Neuronal stem cell (in vitro differentiated cells): ENCODE results near the gene RGS14.

Experiments used
- DNase-seq: peaks from one replicate; pipeline ENCODE4 v3.0.0-alpha.2; 2013; ENCODE audit warnings: low spot score
- H2AFZ ChIP-seq: one replicate; pipeline ENCODE4 v1.6.1; 2013; ENCODE audit warnings: mild to moderate bottlenecking, low read length, inconsistent platforms
- H2AK5ac ChIP-seq: 2 replicates; pipeline ENCODE4 v1.6.1; 2013; ENCODE audit warnings: low read depth, mild to moderate bottlenecking, inconsistent platforms, low read length, moderate library complexity, mixed read lengths
- H2BK120ac ChIP-seq: 2 replicates; pipeline ENCODE4 v1.6.1; 2013; ENCODE audit warnings: low read depth, mild to moderate bottlenecking, inconsistent platforms, low read length, moderate library complexity, mixed read lengths
- H2BK12ac ChIP-seq: one replicate; pipeline ENCODE4 v1.6.1; 2013; ENCODE audit warnings: low read length, inconsistent platforms
- H2BK15ac ChIP-seq: 2 replicates; pipeline ENCODE4 v1.6.1; 2013; ENCODE audit warnings: mild to moderate bottlenecking, low read length, inconsistent platforms, mixed read lengths
- H2BK5ac ChIP-seq: one replicate; pipeline ENCODE4 v1.6.1; 2013; ENCODE audit warnings: inconsistent platforms, mild to moderate bottlenecking, low read length, moderate library complexity
- H3K14ac ChIP-seq: one replicate; pipeline ENCODE4 v1.6.1; 2013; ENCODE audit warnings: low read length, inconsistent platforms
- H3K18ac ChIP-seq: 2 replicates; pipeline ENCODE4 v1.6.1; 2013; ENCODE audit warnings: low read length, inconsistent platforms
- H3K23ac ChIP-seq: 2 replicates; pipeline ENCODE4 v1.6.1; 2013; ENCODE audit warnings: low read depth, mild to moderate bottlenecking, mixed read lengths, low read length, inconsistent platforms; ENCODE audit not compliant: poor library complexity
- H3K27ac ChIP-seq: replicated peaks from 3 replicates; pipeline ENCODE4 v1.5.1; 2013; ENCODE audit warnings: low read length, inconsistent platforms
- H3K27me3 ChIP-seq, 3 experiments: 2 replicates each; pipeline ENCODE4 v1.6.1; 2013; ENCODE audit warnings: low read length in 3 of 3, mild to moderate bottlenecking in 2 of 3, inconsistent platforms in 1 of 3, low read depth in 1 of 3, mixed read lengths in 1 of 3, moderate library complexity in 1 of 3; ENCODE audit not compliant: control insufficient read depth in 3 of 3, insufficient read depth in 3 of 3
- H3K36me3 ChIP-seq, 2 donors: replicated peaks in 1 of 2; 2 replicates each; pipeline ENCODE4 v1.6.1; 2013; ENCODE audit warnings: low read length in 2 of 2; ENCODE audit not compliant: control insufficient read depth in 2 of 2, insufficient read depth in 2 of 2
- H3K4ac ChIP-seq: 2 replicates; pipeline ENCODE4 v1.6.1; 2013; ENCODE audit warnings: inconsistent platforms, mild to moderate bottlenecking, low read length, moderate library complexity
- H3K4me1 ChIP-seq, 2 donors: 1 replicate in 1 of 2; 2 replicates in 1 of 2; pipeline ENCODE4 v1.6.1; 2013; ENCODE audit warnings: low read length in 2 of 2, low read depth in 1 of 2; ENCODE audit not compliant: control insufficient read depth in 2 of 2, insufficient read depth in 1 of 2
- H3K4me2 ChIP-seq: one replicate; pipeline ENCODE4 v1.6.1; 2013; ENCODE audit warnings: mild to moderate bottlenecking, low read length, inconsistent platforms; ENCODE audit not compliant: insufficient read depth, poor library complexity, severe bottlenecking
- H3K4me3 ChIP-seq, 2 donors: 2 replicates each; pipeline ENCODE4 v1.5.1; 2013; ENCODE audit warnings: low read length in 2 of 2, mild to moderate bottlenecking in 2 of 2, inconsistent platforms in 1 of 2, moderate library complexity in 1 of 2
- H3K79me1 ChIP-seq: one replicate; pipeline ENCODE4 v1.6.1; 2013; ENCODE audit warnings: low read depth, mild to moderate bottlenecking, inconsistent platforms, low read length, moderate library complexity
- H3K9ac ChIP-seq: one replicate; pipeline ENCODE4 v1.6.1; 2013; ENCODE audit warnings: mild to moderate bottlenecking, low read depth, low read length, inconsistent platforms; ENCODE audit not compliant: poor library complexity
- H3K9me3 ChIP-seq, 2 donors: replicated peaks in 1 of 2; 2 replicates each; pipeline versions ENCODE3 to v1.6.1; 2013; ENCODE audit warnings: low read length in 2 of 2, mild to moderate bottlenecking in 2 of 2, inconsistent platforms in 1 of 2, low read depth in 1 of 2, mixed read lengths in 1 of 2, moderate library complexity in 1 of 2; ENCODE audit not compliant: control insufficient read depth in 2 of 2, insufficient read depth in 1 of 2
- H4K8ac ChIP-seq: one replicate; pipeline ENCODE4 v1.6.1; 2013; ENCODE audit warnings: low read depth, mild to moderate bottlenecking, inconsistent platforms, low read length, moderate library complexity
- H4K91ac ChIP-seq: one replicate; pipeline ENCODE4 v1.6.1; 2013; ENCODE audit warnings: low read length, low read depth, mild to moderate bottlenecking, inconsistent platforms; ENCODE audit not compliant: poor library complexity
- WGBS, 2 donors: extraction: QIAGEN DNeasy Blood & Tissue Kit; methylation state at CpG; one replicate each; pipeline ENCODE4 v1.1.7; 2013; ENCODE audit warnings: missing lambda C conversion rate in 2 of 2, mixed read lengths in 1 of 2; ENCODE audit not compliant: insufficient read length in 2 of 2, insufficient replicate concordance in 1 of 2; ENCODE audit errors: extremely low coverage in 2 of 2; 5-methylcytosine and 5-hydroxymethylcytosine counted together

The RGS14 gene

GRCh38 chr5:177369645-177370440 is 12.1 kb downstream of the RGS14 start:
- no peak overlapping the region for H3K23ac ChIP-seq
- peaks cover 14 to 19% of the 10 kb centered on the region in 2 donors for H3K4me1 ChIP-seq
- H3K14ac ChIP-seq, result no peak overlapping the region
- H3K4ac ChIP-seq, result peak overlapping the region; percentile 26
- H3K4me2 ChIP-seq, result no peak overlapping the region
- no CpG with 5 or more reads among the region's 11 CpGs for whole genome bisulfite sequencing, 2 donors
- H3K9ac ChIP-seq, result peak overlapping the region; percentile 6
- H4K8ac ChIP-seq, result peak overlapping the region; percentile 66
- H3K79me1 ChIP-seq, result no peaks in the 10 kb centered on the region
- peak overlapping the region; percentile 44 for H2BK5ac ChIP-seq
- peak overlapping the region; percentile 26 for H2BK12ac ChIP-seq
- no peak overlapping the region for H2BK120ac ChIP-seq
- DNase-seq, result no peak
- H4K91ac ChIP-seq, result no peak overlapping the region
- H3K9me3 ChIP-seq, result peaks cover 0 to 2% of the 10 kb centered on the region in 2 donors
- H3K27ac ChIP-seq, result no peak overlapping the region
- H3K4me3 ChIP-seq, result no peak overlapping the region
- peak overlapping the region; percentile 81 for H3K18ac ChIP-seq
- H3K27me3 ChIP-seq, result peaks cover 0 to 14% (median 0%) of the 10 kb centered on the region in 3 experiments
- no peak overlapping the region for H2AFZ ChIP-seq
- H3K36me3 ChIP-seq, result peaks cover 2 to 7% of the 10 kb centered on the region in 2 donors
- H2BK15ac ChIP-seq, result peak overlapping the region; percentile 10
- peak overlapping the region; percentile 43 for H2AK5ac ChIP-seq

- Histone ChIP-seq H3K36me3 (peaks cover 2 to 7% of the 10 kb centered on the region in 2 donors), H2BK120ac (no peak overlapping the region), H3K4me3 (peak overlapping the region in 1 of 2 donors; percentile 61), H2BK12ac (peak overlapping the region; percentile 26), H2AK5ac (peak overlapping the region; percentile 43), H2AFZ (peak overlapping the region; percentile 92), H3K79me1 (no peaks in the 10 kb centered on the region), H4K8ac (peak overlapping the region; percentile 66), H3K14ac (no peak overlapping the region), H2BK15ac (peak overlapping the region; percentile 10), H4K91ac (no peak overlapping the region), H3K4me2 (peak overlapping the region; percentile 83), H3K9ac (no peak overlapping the region), H2BK5ac (peak overlapping the region; percentile 44), H3K18ac (peak overlapping the region; percentile 81), H3K27ac (peak overlapping the region; percentile 82), H3K23ac (peak overlapping the region; percentile 67), H3K4ac (peak overlapping the region; percentile 26), H3K27me3 (peaks cover 0 to 14% (median 0%) of the 10 kb centered on the region in 3 experiments), H3K4me1 (peaks cover 14 to 18% of the 10 kb centered on the region in 2 donors), H3K9me3 (peaks cover 0 to 2% of the 10 kb centered on the region in 2 donors)
- DNase-seq, result peak; percentile 91
- WGBS, 2 donors, result no CpG with 5 or more reads among the region's 42 CpGs
Measured at GRCh38 chr5:177370488-177371119, 12.9 kb downstream of the RGS14 start.

DNA sequence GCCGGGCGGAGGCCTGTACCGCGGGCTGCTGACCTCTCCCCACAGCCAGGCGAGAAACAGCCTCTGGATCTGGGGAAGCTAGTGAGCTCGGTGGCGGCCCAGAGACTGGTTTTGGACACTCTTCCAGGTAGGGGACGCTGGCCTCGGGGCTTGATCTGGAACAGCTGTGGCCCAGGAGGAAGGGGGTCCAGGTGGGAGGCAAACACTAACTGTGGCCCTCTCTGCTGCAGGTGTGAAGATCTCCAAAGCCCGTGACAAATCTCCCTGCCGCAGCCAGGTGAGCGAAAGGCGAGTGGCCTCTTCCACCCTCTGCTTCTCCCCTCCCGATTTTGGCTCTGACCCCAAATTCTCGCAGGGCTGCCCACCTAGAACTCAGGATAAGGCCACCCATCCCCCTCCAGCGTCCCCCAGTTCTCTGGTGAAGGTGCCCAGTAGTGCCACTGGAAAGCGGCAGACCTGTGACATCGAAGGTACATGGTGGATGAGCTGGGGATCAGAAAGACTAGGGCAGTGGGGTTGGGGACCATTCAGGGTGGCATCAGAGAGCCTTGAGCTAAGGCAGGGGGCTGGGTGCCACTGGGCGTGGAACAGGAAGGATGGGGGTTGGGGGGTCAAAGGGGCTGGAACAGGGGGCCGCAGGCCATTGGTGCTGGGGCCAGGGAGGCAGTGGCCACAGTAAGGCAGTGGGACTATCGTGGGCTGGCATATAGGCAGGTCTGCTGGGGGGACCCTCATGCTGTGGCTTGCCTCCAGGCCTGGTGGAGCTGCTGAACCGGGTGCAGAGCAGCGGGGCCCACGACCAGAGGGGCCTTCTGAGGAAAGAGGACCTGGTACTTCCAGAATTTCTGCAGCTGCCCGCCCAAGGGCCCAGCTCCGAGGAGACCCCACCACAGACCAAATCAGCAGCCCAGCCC is 13.7 kb downstream of the RGS14 start:
- Histone ChIP-seq H4K91ac (no peak overlapping the region), H4K8ac (no peak overlapping the region), H2AK5ac (peak overlapping the region; percentile 82), H2BK12ac (no peak overlapping the region), H3K27me3 (peaks cover 0 to 14% (median 0%) of the 10 kb centered on the region in 3 experiments), H2AFZ (peak overlapping the region; percentile 92), H3K27ac (peak overlapping the region; percentile 82), H3K4ac (no peak overlapping the region), H3K14ac (peak overlapping the region; percentile 5), H2BK120ac (no peak overlapping the region), H3K9me3 (peaks cover 0 to 2% of the 10 kb centered on the region in 2 donors), H3K9ac (peak overlapping the region; percentile 89), H2BK5ac (no peak overlapping the region), H3K23ac (peak overlapping the region; percentile 67), H3K4me2 (peak overlapping the region; percentile 83), H3K4me1 (peaks cover 7 to 12% of the 10 kb centered on the region in 2 donors), H3K79me1 (no peaks in the 10 kb centered on the region), H3K18ac (peak overlapping the region; percentile 96), H2BK15ac (peak overlapping the region; percentile 91), H3K4me3 (peak overlapping the region; percentile 61 to 75), H3K36me3 (peaks cover 2 to 7% of the 10 kb centered on the region in 2 donors)
- DNase-seq, result no peak
- no CpG with 5 or more reads among the region's 26 CpGs for WGBS, 2 donors
